VCaP (cell line): ENCODE data around the gene TAB2.
"Not testable (repeated sequence)": the region's sequence is repeated elsewhere in the genome, so short reads cannot be mapped to it uniquely, and the experiment has no call there.

Experiments
- H3K27ac ChIP-seq: fragments of 450-650 bp; 2 replicates; pipeline ENCODE4 v1.5.1; 2017
- CTCF ChIP-seq: fragments of 450-650 bp; conservative IDR thresholded peaks from 2 replicates; pipeline ENCODE4 v1.5.1; 2017; ENCODE audit warnings: mild to moderate bottlenecking, moderate library complexity

TAB2 gene

GRCh38 chr6:149343501-149343900 lies 26.0 kb downstream of the TAB2 start:
- no peak for TF ChIP-seq CTCF
- H3K27ac ChIP-seq: no peak overlapping the region

GRCh38 chr6:149346078-149346477 lies 28.6 kb downstream of the TAB2 start:
- TF ChIP-seq CTCF: no peak
- no peak overlapping the region for H3K27ac ChIP-seq

DNA sequence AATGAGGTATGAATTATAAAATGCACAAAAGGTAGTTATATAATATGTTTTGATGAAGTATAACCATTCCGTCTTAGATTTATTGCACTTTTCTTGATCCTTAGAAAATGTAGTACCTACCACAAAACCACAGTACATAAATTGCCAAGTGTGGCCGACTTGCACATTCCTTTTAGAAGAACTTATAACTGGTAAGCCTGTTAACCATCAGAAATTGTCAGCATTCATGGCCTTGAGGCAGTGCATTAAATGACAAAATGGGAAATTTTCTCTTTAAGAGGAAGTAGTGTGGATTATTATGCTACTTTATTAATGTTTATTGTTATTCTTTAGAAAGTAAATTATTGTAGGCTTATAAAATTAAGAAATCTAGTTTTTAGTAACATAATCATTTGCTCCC lies 29.6 kb downstream of the TAB2 start:
- no peak overlapping the region for H3K27ac ChIP-seq
- TF ChIP-seq CTCF: no peak

DNA sequence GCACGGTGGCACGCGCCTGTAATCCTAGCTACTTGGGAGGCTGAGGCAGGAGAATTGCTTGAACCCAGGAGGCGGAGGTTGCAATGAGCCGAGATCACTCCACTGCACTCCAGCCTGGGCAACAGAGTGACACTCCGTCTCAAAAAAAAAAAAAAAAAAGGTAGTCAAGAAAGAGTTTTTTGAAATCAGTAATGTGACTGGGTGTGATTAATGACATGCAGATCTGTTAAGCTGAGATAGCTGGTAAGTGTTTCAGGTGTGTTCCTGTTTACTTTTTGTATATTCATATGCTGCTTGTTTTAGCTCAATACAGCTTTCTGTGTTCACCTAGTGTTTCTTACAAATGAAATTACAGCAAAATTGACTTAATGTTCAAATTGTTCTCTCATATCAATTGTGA lies 31.8 kb downstream of the TAB2 start:
- not testable (repeated sequence) for H3K27ac ChIP-seq

GRCh38 chr6:149354009-149354408 lies 36.5 kb downstream of the TAB2 start:
- peak overlapping the region; percentile 14 for H3K27ac ChIP-seq
- no peak for TF ChIP-seq CTCF

DNA sequence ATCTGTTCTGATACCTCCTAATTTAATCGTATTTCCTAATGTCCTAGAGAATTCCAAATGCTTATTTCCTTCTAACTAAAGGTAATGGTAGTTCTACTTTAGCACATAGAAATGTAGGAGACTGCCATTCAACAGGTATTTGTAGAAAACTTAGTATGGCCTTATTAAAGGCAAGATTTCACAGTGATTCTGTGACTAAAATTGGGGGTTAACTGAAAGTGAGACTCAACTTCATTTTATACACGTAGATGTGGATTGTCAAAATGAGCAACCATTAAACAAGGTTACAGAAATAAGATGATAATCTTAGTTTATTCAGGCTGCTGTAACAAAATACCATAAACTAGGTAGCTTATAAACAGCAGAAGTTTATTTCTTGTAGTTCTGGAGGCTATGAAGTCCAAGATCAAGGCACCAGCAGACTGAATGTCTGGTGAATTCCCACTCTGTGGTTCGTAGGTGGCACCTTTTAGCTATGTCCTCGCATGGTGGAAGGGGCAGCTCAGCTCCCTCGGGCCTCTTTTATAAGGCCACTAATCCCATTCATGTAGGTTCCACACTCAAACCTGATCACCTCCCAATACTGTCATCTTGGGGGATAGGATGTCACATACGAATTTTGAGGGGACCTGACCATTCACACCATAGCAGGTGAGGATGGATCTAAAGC lies 38.7 kb downstream of the TAB2 start:
- no peak overlapping the region for H3K27ac ChIP-seq
- TF ChIP-seq CTCF: no peak

- no peak for TF ChIP-seq CTCF
- H3K27ac ChIP-seq: no peak overlapping the region
Observed at GRCh38 chr6:149357726-149358538, 40.4 kb downstream of the TAB2 start.

- H3K27ac ChIP-seq: no peak overlapping the region
- TF ChIP-seq CTCF: no peak
Observed at GRCh38 chr6:149359440-149359839, 41.9 kb downstream of the TAB2 start.
